Prostate gland (tissue), 2 donors: ENCODE measurements around the gene BZW2.

ENCODE experiments used
- CTCF ChIP-seq, 4 experiments: fragments of 200-600 bp in 2 of 4; fragments of 450-650 bp in 2 of 4; sonication (generic) in 2 of 4; IDR thresholded peaks; 1 replicate in 3 of 4; 2 replicates in 1 of 4; pipeline ENCODE4 v1.5.1; 2016 to 2019; ENCODE audit warnings: antibody characterized with exemption in 4 of 4, mild to moderate bottlenecking in 2 of 4, moderate library complexity in 2 of 4
- POLR2A ChIP-seq: fragments of 450-650 bp; IDR thresholded peaks from one replicate; pipeline ENCODE4 v1.6.1; 2016; ENCODE audit warnings: antibody characterized with exemption, mild to moderate bottlenecking
- POLR2AphosphoS5 ChIP-seq: sonication (generic); formaldehyde crosslinking; IDR thresholded peaks from one replicate; pipeline ENCODE4 v1.6.1; 2017; ENCODE audit warnings: antibody characterized with exemption

- TF ChIP-seq POLR2A (no peak), CTCF (IDR thresholded peaks at IDR 0.05) (no peak), POLR2AphosphoS5 (no peak)
Measured at GRCh38 chr7:16650266-16650665, 4.3 kb downstream of the BZW2 start.
